WTC11 (cell line): ENCODE data around the gene SP2. TPM values are rescaled to one million over a fixed set of nuclear protein-coding genes. Genes with fewer than 3 reads are reported as not detected.

Source experiments
- ATF1 ChIP-seq: sonication (generic); formaldehyde crosslinking; IDR thresholded peaks from 2 replicates; pipeline ENCODE4 v1.8.1; 2023; ENCODE audit warnings: mild to moderate bottlenecking, moderate library complexity, missing genetic modification reagents
- FOXK1 ChIP-seq: sonication (generic); formaldehyde crosslinking; IDR thresholded peaks from 2 replicates; pipeline ENCODE4 v1.8.0; 2022; ENCODE audit warnings: mild to moderate bottlenecking, moderate library complexity, missing genetic modification reagents
- GRHL2 ChIP-seq: fragments of 250-450 bp; sonication (Bioruptor Pico); IDR thresholded peaks from 2 replicates; pipeline ENCODE4 v1.8.0; 2022; ENCODE audit warnings: mild to moderate bottlenecking, moderate library complexity; ENCODE audit not compliant: insufficient replicate concordance, severe bottlenecking
- JUN ChIP-seq: sonication (generic); formaldehyde crosslinking; IDR thresholded peaks from 2 replicates; pipeline ENCODE4 v1.8.0; 2023; ENCODE audit warnings: mild to moderate bottlenecking, missing genetic modification reagents
- KAT7 ChIP-seq: sonication (generic); formaldehyde crosslinking; IDR thresholded peaks from 2 replicates; pipeline ENCODE4 v1.8.1; 2023; ENCODE audit warnings: missing genetic modification reagents, mild to moderate bottlenecking, borderline replicate concordance
- MXD4 ChIP-seq: fragments of 250-450 bp; sonication (Bioruptor Pico); IDR thresholded peaks from 2 replicates; pipeline ENCODE4 v1.8.0; 2021; ENCODE audit warnings: mild to moderate bottlenecking, moderate library complexity, borderline replicate concordance
- NFATC4 ChIP-seq: fragments of 250-450 bp; sonication (Bioruptor Pico); IDR thresholded peaks from 2 replicates; pipeline ENCODE4 v1.9.0; 2021; ENCODE audit warnings: mild to moderate bottlenecking
- NR2C2 ChIP-seq: sonication (generic); formaldehyde crosslinking; IDR thresholded peaks from 2 replicates; pipeline ENCODE4 v1.8.0; 2022; ENCODE audit warnings: mild to moderate bottlenecking, missing genetic modification reagents
- NR3C1 ChIP-seq: sonication (generic); formaldehyde crosslinking; conservative IDR thresholded peaks from 2 replicates; pipeline ENCODE4 v1.8.1; 2023; ENCODE audit warnings: low read depth, mild to moderate bottlenecking, missing genetic modification reagents
- PRRX2 ChIP-seq: fragments of 250-450 bp; sonication (Bioruptor Pico); IDR thresholded peaks from 2 replicates; pipeline ENCODE4 v1.8.0; 2021; ENCODE audit warnings: mild to moderate bottlenecking
- RELA ChIP-seq: sonication (generic); formaldehyde crosslinking; IDR thresholded peaks from 2 replicates; pipeline ENCODE4 v1.8.1; 2022; ENCODE audit warnings: missing genetic modification reagents, mild to moderate bottlenecking, borderline replicate concordance
- TEAD4 ChIP-seq: sonication (generic); formaldehyde crosslinking; IDR thresholded peaks from 2 replicates; pipeline ENCODE4 v1.8.0; 2022; ENCODE audit warnings: mild to moderate bottlenecking, missing genetic modification reagents
- ZNF396 ChIP-seq: fragments of 250-450 bp; sonication (Bioruptor Pico); IDR thresholded peaks from 2 replicates; pipeline ENCODE4 v1.8.0; 2021; ENCODE audit warnings: mild to moderate bottlenecking, moderate library complexity, borderline replicate concordance
- ZNF423 ChIP-seq: fragments of 250-450 bp; sonication (Bioruptor Pico); IDR thresholded peaks from 2 replicates; pipeline ENCODE4 v2.1.2; 2022; ENCODE audit warnings: mild to moderate bottlenecking, moderate library complexity
- ZNF671 ChIP-seq: fragments of 250-450 bp; sonication (Bioruptor Pico); IDR thresholded peaks from 2 replicates; pipeline ENCODE4 v1.8.0; 2021; ENCODE audit warnings: mild to moderate bottlenecking
- total RNA-seq: library from RNA; stranded (reverse); gene quantifications from 3 replicates; pipeline ENCODE4 v1.2.3, GENCODE V29; 2021
- TF ChIP-seq, protein P1 (sequence below): fragments of 250-450 bp; sonication (Bioruptor Pico); IDR thresholded peaks from 2 replicates; pipeline ENCODE4 v1.9.0; 2021; ENCODE audit warnings: mild to moderate bottlenecking, borderline replicate concordance
- TF ChIP-seq, protein P2 (sequence below): sonication (generic); formaldehyde crosslinking; conservative IDR thresholded peaks from 2 replicates; pipeline ENCODE4 v1.8.1; 2023; ENCODE audit warnings: mild to moderate bottlenecking, low read depth, missing genetic modification reagents, moderate library complexity
- TF ChIP-seq, protein P3 (sequence below): sonication (generic); formaldehyde crosslinking; IDR thresholded peaks from 2 replicates; pipeline ENCODE4 v1.8.1; 2022; ENCODE audit warnings: mild to moderate bottlenecking, moderate library complexity, missing genetic modification reagents
- TF ChIP-seq, protein P4 (sequence below): sonication (generic); formaldehyde crosslinking; IDR thresholded peaks from 2 replicates; pipeline ENCODE4 v1.8.1; 2023; ENCODE audit warnings: mild to moderate bottlenecking, missing genetic modification reagents, borderline replicate concordance
- TF ChIP-seq, protein P5 (sequence below): sonication (generic); formaldehyde crosslinking; IDR thresholded peaks from 2 replicates; pipeline ENCODE4 v1.8.0; 2023; ENCODE audit warnings: missing genetic modification reagents, mild to moderate bottlenecking, borderline replicate concordance

Gene SP2
- total RNA-seq, 1 experiment from 2014 or later: 9.9 TPM

DNA sequence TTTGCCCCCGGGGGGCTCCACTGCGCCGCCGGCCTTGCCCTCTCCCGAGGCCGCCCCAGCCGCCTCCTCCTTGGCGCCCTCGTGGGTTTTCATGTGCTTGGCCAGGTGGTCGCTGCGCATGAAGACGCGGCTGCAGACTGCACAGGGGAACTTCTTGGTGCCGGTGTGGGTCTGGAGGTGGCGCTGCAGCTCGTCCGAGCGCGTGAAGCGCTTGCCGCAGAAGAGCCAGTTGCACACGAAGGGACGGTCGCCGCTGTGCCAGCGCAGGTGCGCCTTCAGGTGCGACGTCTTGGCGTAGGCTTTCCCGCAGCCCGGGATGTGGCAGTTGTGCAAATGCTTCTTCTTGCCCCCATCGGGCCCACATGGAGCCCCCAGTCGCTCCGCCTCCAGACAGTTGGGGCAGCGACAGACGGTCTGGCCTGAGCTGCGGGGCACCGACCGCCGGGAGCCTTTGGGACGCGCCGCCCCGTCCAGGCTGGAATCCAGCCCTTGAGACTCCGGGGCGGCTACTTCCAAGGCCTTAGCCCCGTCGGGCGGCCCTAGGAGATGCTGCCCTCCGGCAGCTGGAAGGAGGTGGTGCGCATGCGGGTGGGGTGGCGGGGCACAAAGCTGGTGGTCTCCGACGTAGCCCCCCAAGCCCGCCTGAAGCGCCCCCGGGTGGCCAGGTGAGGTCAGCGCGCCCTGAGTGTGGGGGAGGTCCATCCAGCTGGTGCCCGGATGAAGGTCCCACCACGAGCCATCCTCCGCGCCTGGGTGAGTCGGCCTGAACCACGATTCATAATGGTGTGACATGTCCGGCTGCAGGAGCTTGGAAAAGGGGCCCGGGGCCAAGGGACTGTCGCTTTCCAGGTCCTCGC, 48.5 kb upstream of the SP2 start (continued):
- TF ChIP-seq, protein P1, sequence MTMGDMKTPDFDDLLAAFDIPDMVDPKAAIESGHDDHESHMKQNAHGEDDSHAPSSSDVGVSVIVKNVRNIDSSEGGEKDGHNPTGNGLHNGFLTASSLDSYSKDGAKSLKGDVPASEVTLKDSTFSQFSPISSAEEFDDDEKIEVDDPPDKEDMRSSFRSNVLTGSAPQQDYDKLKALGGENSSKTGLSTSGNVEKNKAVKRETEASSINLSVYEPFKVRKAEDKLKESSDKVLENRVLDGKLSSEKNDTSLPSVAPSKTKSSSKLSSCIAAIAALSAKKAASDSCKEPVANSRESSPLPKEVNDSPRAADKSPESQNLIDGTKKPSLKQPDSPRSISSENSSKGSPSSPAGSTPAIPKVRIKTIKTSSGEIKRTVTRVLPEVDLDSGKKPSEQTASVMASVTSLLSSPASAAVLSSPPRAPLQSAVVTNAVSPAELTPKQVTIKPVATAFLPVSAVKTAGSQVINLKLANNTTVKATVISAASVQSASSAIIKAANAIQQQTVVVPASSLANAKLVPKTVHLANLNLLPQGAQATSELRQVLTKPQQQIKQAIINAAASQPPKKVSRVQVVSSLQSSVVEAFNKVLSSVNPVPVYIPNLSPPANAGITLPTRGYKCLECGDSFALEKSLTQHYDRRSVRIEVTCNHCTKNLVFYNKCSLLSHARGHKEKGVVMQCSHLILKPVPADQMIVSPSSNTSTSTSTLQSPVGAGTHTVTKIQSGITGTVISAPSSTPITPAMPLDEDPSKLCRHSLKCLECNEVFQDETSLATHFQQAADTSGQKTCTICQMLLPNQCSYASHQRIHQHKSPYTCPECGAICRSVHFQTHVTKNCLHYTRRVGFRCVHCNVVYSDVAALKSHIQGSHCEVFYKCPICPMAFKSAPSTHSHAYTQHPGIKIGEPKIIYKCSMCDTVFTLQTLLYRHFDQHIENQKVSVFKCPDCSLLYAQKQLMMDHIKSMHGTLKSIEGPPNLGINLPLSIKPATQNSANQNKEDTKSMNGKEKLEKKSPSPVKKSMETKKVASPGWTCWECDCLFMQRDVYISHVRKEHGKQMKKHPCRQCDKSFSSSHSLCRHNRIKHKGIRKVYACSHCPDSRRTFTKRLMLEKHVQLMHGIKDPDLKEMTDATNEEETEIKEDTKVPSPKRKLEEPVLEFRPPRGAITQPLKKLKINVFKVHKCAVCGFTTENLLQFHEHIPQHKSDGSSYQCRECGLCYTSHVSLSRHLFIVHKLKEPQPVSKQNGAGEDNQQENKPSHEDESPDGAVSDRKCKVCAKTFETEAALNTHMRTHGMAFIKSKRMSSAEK (CRISPR knock-in tag): no peak
- no peak for TF ChIP-seq NFATC4 (CRISPR knock-in tag)
- TF ChIP-seq, protein P2, sequence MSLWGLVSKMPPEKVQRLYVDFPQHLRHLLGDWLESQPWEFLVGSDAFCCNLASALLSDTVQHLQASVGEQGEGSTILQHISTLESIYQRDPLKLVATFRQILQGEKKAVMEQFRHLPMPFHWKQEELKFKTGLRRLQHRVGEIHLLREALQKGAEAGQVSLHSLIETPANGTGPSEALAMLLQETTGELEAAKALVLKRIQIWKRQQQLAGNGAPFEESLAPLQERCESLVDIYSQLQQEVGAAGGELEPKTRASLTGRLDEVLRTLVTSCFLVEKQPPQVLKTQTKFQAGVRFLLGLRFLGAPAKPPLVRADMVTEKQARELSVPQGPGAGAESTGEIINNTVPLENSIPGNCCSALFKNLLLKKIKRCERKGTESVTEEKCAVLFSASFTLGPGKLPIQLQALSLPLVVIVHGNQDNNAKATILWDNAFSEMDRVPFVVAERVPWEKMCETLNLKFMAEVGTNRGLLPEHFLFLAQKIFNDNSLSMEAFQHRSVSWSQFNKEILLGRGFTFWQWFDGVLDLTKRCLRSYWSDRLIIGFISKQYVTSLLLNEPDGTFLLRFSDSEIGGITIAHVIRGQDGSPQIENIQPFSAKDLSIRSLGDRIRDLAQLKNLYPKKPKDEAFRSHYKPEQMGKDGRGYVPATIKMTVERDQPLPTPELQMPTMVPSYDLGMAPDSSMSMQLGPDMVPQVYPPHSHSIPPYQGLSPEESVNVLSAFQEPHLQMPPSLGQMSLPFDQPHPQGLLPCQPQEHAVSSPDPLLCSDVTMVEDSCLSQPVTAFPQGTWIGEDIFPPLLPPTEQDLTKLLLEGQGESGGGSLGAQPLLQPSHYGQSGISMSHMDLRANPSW (CRISPR knock-in tag): no peak
- TF ChIP-seq, protein P3, sequence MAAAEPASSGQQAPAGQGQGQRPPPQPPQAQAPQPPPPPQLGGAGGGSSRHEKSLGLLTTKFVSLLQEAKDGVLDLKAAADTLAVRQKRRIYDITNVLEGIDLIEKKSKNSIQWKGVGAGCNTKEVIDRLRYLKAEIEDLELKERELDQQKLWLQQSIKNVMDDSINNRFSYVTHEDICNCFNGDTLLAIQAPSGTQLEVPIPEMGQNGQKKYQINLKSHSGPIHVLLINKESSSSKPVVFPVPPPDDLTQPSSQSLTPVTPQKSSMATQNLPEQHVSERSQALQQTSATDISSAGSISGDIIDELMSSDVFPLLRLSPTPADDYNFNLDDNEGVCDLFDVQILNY (CRISPR knock-in tag): 0 out of 2 replicates have a peak, but pooled peaks have one; percentile 39
- TF ChIP-seq PRRX2: no peak
- no peak for TF ChIP-seq MXD4 (CRISPR knock-in tag)
- no peak for TF ChIP-seq ZNF396
- no peak for TF ChIP-seq ZNF671 (CRISPR knock-in tag)
- TF ChIP-seq, protein P4, sequence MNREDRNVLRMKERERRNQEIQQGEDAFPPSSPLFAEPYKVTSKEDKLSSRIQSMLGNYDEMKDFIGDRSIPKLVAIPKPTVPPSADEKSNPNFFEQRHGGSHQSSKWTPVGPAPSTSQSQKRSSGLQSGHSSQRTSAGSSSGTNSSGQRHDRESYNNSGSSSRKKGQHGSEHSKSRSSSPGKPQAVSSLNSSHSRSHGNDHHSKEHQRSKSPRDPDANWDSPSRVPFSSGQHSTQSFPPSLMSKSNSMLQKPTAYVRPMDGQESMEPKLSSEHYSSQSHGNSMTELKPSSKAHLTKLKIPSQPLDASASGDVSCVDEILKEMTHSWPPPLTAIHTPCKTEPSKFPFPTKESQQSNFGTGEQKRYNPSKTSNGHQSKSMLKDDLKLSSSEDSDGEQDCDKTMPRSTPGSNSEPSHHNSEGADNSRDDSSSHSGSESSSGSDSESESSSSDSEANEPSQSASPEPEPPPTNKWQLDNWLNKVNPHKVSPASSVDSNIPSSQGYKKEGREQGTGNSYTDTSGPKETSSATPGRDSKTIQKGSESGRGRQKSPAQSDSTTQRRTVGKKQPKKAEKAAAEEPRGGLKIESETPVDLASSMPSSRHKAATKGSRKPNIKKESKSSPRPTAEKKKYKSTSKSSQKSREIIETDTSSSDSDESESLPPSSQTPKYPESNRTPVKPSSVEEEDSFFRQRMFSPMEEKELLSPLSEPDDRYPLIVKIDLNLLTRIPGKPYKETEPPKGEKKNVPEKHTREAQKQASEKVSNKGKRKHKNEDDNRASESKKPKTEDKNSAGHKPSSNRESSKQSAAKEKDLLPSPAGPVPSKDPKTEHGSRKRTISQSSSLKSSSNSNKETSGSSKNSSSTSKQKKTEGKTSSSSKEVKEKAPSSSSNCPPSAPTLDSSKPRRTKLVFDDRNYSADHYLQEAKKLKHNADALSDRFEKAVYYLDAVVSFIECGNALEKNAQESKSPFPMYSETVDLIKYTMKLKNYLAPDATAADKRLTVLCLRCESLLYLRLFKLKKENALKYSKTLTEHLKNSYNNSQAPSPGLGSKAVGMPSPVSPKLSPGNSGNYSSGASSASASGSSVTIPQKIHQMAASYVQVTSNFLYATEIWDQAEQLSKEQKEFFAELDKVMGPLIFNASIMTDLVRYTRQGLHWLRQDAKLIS (CRISPR knock-in tag): no peak
- TF ChIP-seq ATF1 (CRISPR knock-in tag): 0 out of 2 replicates have a peak, but pooled peaks have one; percentile 74
- TF ChIP-seq NR3C1 (CRISPR knock-in tag): no peak
- TF ChIP-seq GRHL2 (CRISPR knock-in tag): no peak
- TF ChIP-seq TEAD4 (CRISPR knock-in tag): peak; percentile 83
- TF ChIP-seq RELA (CRISPR knock-in tag): peak; percentile 94
- peak; percentile 77; the same call in 1 of the 2 replicates for TF ChIP-seq JUN (CRISPR knock-in tag)
- TF ChIP-seq, protein P5, sequence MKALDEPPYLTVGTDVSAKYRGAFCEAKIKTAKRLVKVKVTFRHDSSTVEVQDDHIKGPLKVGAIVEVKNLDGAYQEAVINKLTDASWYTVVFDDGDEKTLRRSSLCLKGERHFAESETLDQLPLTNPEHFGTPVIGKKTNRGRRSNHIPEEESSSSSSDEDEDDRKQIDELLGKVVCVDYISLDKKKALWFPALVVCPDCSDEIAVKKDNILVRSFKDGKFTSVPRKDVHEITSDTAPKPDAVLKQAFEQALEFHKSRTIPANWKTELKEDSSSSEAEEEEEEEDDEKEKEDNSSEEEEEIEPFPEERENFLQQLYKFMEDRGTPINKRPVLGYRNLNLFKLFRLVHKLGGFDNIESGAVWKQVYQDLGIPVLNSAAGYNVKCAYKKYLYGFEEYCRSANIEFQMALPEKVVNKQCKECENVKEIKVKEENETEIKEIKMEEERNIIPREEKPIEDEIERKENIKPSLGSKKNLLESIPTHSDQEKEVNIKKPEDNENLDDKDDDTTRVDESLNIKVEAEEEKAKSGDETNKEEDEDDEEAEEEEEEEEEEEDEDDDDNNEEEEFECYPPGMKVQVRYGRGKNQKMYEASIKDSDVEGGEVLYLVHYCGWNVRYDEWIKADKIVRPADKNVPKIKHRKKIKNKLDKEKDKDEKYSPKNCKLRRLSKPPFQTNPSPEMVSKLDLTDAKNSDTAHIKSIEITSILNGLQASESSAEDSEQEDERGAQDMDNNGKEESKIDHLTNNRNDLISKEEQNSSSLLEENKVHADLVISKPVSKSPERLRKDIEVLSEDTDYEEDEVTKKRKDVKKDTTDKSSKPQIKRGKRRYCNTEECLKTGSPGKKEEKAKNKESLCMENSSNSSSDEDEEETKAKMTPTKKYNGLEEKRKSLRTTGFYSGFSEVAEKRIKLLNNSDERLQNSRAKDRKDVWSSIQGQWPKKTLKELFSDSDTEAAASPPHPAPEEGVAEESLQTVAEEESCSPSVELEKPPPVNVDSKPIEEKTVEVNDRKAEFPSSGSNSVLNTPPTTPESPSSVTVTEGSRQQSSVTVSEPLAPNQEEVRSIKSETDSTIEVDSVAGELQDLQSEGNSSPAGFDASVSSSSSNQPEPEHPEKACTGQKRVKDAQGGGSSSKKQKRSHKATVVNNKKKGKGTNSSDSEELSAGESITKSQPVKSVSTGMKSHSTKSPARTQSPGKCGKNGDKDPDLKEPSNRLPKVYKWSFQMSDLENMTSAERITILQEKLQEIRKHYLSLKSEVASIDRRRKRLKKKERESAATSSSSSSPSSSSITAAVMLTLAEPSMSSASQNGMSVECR (CRISPR knock-in tag): peak; percentile 82; the same call in 1 of the 2 replicates
- no peak for TF ChIP-seq ZNF423 (CRISPR knock-in tag)
- peak; percentile 73; the same call in 1 of the 2 replicates for TF ChIP-seq FOXK1 (CRISPR knock-in tag)
- TF ChIP-seq NR2C2: peak; percentile 60
- TF ChIP-seq KAT7: no peak
